Transverse colon (tissue), 4 donors: ENCODE results near the gene BASP1. TPM values are rescaled to one million over a fixed set of nuclear protein-coding genes. Genes with fewer than 3 reads are reported as not detected.
A peak's percentile ranks its signal among the peaks of the same experiment; 100 is the strongest.
"Not testable (repeated sequence)": the region's sequence is repeated elsewhere in the genome, so short reads cannot be mapped to it uniquely, and the experiment has no call there.

ENCODE experiments used
- DNase-seq: peaks from one replicate; pipeline ENCODE4 v3.0.0-alpha.2; 2019
- H3K27ac ChIP-seq, 4 donors: fragments of 200-600 bp; sonication (generic); 2 replicates each; pipeline ENCODE4 v1.5.1; 2016 to 2018; ENCODE audit warnings: inconsistent platforms in 4 of 4
- H3K27me3 ChIP-seq: fragments of 200-600 bp; sonication (generic); 2 replicates; pipeline ENCODE4 v1.5.1; 2017; ENCODE audit warnings: inconsistent platforms
- H3K36me3 ChIP-seq, 4 donors: fragments of 200-600 bp; sonication (generic); 2 replicates each; pipeline ENCODE4 v1.5.1; 2017 to 2019; ENCODE audit warnings: inconsistent platforms in 4 of 4
- H3K4me1 ChIP-seq, 4 donors: fragments of 200-600 bp; sonication (generic); 2 replicates each; pipeline ENCODE4 v1.5.1; 2017 to 2020; ENCODE audit warnings: inconsistent platforms in 4 of 4
- H3K4me3 ChIP-seq, 4 donors: fragments of 200-600 bp; sonication (generic); 1 replicate in 1 of 4; 2 replicates in 3 of 4; pipeline versions ENCODE4 v1.5.1 to v1.6.1; 2017 to 2019; ENCODE audit warnings: inconsistent platforms in 4 of 4
- H3K9me3 ChIP-seq, 2 donors: fragments of 200-600 bp; sonication (generic); 2 replicates each; pipeline ENCODE4 v1.5.1; 2017 to 2019; ENCODE audit warnings: inconsistent platforms in 2 of 2
- EP300 ChIP-seq: sonication (generic); formaldehyde crosslinking; IDR thresholded peaks from one replicate; pipeline ENCODE4 v1.6.1; 2017; ENCODE audit warnings: antibody characterized with exemption, low read depth
- POLR2A ChIP-seq: fragments of 450-650 bp; IDR thresholded peaks from one replicate; pipeline ENCODE4 v1.6.1; 2016; ENCODE audit warnings: antibody characterized with exemption, mild to moderate bottlenecking, moderate library complexity
- POLR2AphosphoS5 ChIP-seq, 3 donors: sonication (generic); formaldehyde crosslinking; IDR thresholded peaks; one replicate each; pipeline ENCODE4 v1.6.1; 2016; ENCODE audit warnings: antibody characterized with exemption in 3 of 3
- WGBS, 2 donors: methylation state at CpG; one replicate each; pipeline ENCODE4 v1.1.5; 2018; ENCODE audit warnings: low coverage in 1 of 2; 5-methylcytosine and 5-hydroxymethylcytosine counted together
- in situ Hi-C, 4 donors: fragments of 200-750 bp; cut with MboI; loops; one replicate each; pipeline versions ENCODE4 v1.15.0 to v1.15.1; 2017; ENCODE audit warnings: low sequenced_read_pairs in 3 of 4, low pct_ligation_motif_present in 1 of 4, low pct_unique_long_range_greater_than_20kb in 1 of 4
- intact Hi-C: fragments of 100-400 bp; cut with DNase I; formaldehyde crosslinking; loops from one replicate; pipeline ENCODE4 v1.15.1; 2023; ENCODE audit warnings: low total_unique reads
- total RNA-seq, 4 donors: library from RNA; depleted of rRNA; stranded (reverse); fragments of >200 nt; gene quantifications; one replicate each; pipeline ENCODE4 v1.1.0, GENCODE V29; 2016
- TF ChIP-seq, protein P1 (sequence below), 5 experiments: fragments of 200-600 bp in 3 of 5; fragments of 450-650 bp in 2 of 5; sonication (generic) in 3 of 5; IDR thresholded peaks; 1 replicate in 2 of 5; 2 replicates in 3 of 5; pipeline ENCODE4 v1.5.1; 2016 to 2017; ENCODE audit warnings: antibody characterized with exemption in 5 of 5, inconsistent platforms in 3 of 5, mild to moderate bottlenecking in 2 of 5, moderate library complexity in 1 of 5

The BASP1 gene
- total RNA-seq, 4 donors from 2014 or later: 1.5 to 36.4 (median 9.2) TPM

- TF ChIP-seq EP300 (no peak), POLR2A (no peak), POLR2AphosphoS5 (IDR thresholded peaks at IDR 0.05) (no peak)
- TF ChIP-seq, protein P1, sequence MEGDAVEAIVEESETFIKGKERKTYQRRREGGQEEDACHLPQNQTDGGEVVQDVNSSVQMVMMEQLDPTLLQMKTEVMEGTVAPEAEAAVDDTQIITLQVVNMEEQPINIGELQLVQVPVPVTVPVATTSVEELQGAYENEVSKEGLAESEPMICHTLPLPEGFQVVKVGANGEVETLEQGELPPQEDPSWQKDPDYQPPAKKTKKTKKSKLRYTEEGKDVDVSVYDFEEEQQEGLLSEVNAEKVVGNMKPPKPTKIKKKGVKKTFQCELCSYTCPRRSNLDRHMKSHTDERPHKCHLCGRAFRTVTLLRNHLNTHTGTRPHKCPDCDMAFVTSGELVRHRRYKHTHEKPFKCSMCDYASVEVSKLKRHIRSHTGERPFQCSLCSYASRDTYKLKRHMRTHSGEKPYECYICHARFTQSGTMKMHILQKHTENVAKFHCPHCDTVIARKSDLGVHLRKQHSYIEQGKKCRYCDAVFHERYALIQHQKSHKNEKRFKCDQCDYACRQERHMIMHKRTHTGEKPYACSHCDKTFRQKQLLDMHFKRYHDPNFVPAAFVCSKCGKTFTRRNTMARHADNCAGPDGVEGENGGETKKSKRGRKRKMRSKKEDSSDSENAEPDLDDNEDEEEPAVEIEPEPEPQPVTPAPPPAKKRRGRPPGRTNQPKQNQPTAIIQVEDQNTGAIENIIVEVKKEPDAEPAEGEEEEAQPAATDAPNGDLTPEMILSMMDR (IDR thresholded peaks at IDR 0.05): no peak
- H3K4me1 ChIP-seq: peaks cover 0 to 7% (median 2%) of the 10 kb centered on the region in 4 donors
- no peaks in the 10 kb centered on the region for H3K9me3 ChIP-seq
- intact Hi-C loops: no loop called here
- H3K4me3 ChIP-seq: no peak overlapping the region
- in situ Hi-C loops: no loop called here
- 61 to 85% methylated on average over 5 of the region's 5 CpGs for WGBS, 2 donors
- no peak for DNase-seq
- H3K27ac ChIP-seq: peak overlapping the region in 1 of 4 donors; percentile 29
- H3K27me3 ChIP-seq: no peaks in the 10 kb centered on the region
- no peaks in the 10 kb centered on the region for H3K36me3 ChIP-seq
Measured at GRCh38 chr5:17314907-17315471, 97.6 kb downstream of the BASP1 start.

DNA sequence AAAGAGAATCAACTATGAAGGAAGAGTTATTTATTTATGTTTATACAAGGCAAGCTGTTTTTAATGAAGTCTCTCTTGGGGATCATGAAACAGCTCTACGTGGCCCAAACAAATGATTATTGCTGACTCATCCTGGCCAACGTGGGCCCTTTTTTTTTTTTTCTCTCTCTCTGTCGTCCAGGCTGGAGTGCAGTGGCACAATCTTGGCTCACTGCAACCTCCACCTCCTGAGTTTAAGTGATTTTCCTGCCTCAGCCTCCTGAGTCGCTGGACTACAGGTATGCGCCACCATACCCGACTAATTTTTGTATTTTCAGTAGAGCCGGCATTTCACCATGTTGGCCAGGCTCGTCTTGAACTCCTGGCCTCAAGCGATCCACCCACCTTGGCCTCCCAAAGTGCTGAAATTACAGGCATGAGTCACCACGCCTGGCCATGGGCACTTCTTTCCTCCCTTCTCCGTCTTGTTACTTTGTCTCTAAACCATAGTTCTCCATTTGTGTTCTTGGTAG, 98.3 kb downstream of the BASP1 start:
- Histone ChIP-seq H3K27me3 (no peaks in the 10 kb centered on the region), H3K4me1 (peaks cover 0 to 7% (median 2%) of the 10 kb centered on the region in 4 donors), H3K4me3 (no peak overlapping the region), H3K27ac (no peak overlapping the region), H3K9me3 (no peaks in the 10 kb centered on the region), H3K36me3 (no peaks in the 10 kb centered on the region)
- intact Hi-C loops: no loop called here
- 72 to 87% methylated on average over 7 to 11 of the region's 11 CpGs for WGBS, 2 donors
- in situ Hi-C loops: no loop called here
- no peak for DNase-seq
- TF ChIP-seq, protein P1 (IDR thresholded peaks at IDR 0.05): no peak
- TF ChIP-seq POLR2A (no peak), POLR2AphosphoS5 (IDR thresholded peaks at IDR 0.05) (no peak), EP300 (no peak)

GRCh38 chr5:17316970-17317459, 99.6 kb downstream of the BASP1 start:
- Histone ChIP-seq H3K36me3 (no peaks in the 10 kb centered on the region), H3K4me3 (no peak overlapping the region), H3K4me1 (peaks cover 0 to 7% (median 2%) of the 10 kb centered on the region in 4 donors), H3K27ac (peak overlapping the region in 2 of 4 donors; percentile 31 to 40), H3K9me3 (no peaks in the 10 kb centered on the region), H3K27me3 (no peaks in the 10 kb centered on the region)
- intact Hi-C loops: no loop called here
- no peak for DNase-seq
- in situ Hi-C loops: no loop called here
- TF ChIP-seq POLR2A: no peak
- no peak for TF ChIP-seq EP300
- WGBS, 2 donors: 41 to 61% methylated on average over 4 to 6 of the region's 6 CpGs

DNA sequence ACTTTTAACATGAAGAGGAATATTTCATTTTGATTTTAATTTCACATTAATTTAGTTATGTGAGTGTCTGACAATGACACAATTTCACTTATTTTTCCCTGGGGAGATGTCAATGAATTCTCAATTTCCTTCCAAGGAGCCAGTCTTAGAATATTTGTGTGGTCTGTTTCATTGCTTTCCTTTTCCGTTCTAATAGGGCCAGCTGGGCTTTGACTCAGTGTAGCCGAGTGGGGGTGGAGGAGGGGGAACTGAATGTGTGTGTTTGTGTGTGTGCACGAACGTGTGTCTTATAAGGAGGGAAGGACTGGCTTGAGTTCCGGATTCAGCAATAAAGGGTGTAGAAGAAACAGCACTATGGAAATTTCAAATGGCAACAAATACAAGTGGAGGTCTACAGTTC, 100.0 kb downstream of the BASP1 start:
- no peaks in the 10 kb centered on the region for H3K36me3 ChIP-seq
- intact Hi-C loops: no loop called here
- TF ChIP-seq POLR2A: no peak
- TF ChIP-seq EP300: no peak
- TF ChIP-seq, protein P1 (IDR thresholded peaks at IDR 0.05): no peak
- TF ChIP-seq POLR2AphosphoS5 (IDR thresholded peaks at IDR 0.05): no peak
- DNase-seq: peak; percentile 17
- 47 to 60% methylated on average over 4 to 5 of the region's 5 CpGs for WGBS, 2 donors
- in situ Hi-C loops: no loop called here
- peak overlapping the region in 1 of 4 donors; percentile 31 for H3K27ac ChIP-seq
- no peaks in the 10 kb centered on the region for H3K27me3 ChIP-seq
- H3K4me3 ChIP-seq: no peak overlapping the region
- peaks cover 0 to 7% (median 2%) of the 10 kb centered on the region in 4 donors for H3K4me1 ChIP-seq
- H3K9me3 ChIP-seq: no peaks in the 10 kb centered on the region

- H3K36me3 ChIP-seq, intact Hi-C loops, DNase-seq, H3K27ac ChIP-seq, H3K4me1 ChIP-seq, H3K4me3 ChIP-seq, H3K27me3 ChIP-seq, H3K9me3 ChIP-seq, in situ Hi-C loops: not testable (repeated sequence)
- 79 to 100% methylated on average over 2 to 3 of the region's 3 CpGs for WGBS, 2 donors
Measured at GRCh38 chr5:17319095-17319494, 101.7 kb downstream of the BASP1 start.
